GM12891 (cell line): ENCODE measurements around the gene CMTM7.
"Not testable (repeated sequence)": the region's sequence is repeated elsewhere in the genome, so short reads cannot be mapped to it uniquely, and the experiment has no call there.

Source experiments
- DNase-seq: peaks from one replicate; pipeline ENCODE4 v3.0.0; 2011; ENCODE audit warnings: low spot score; ENCODE audit not compliant: insufficient read length
- FAIRE-seq: peaks from 2 replicates; lab custom pipeline; 2011; peaks lifted over from hg19 to GRCh38; lab: Jason Lieb, UNC
- PAX5 ChIP-seq: IDR thresholded peaks from 2 replicates; pipeline ENCODE4 v1.6.1; 2011; ENCODE audit warnings: low read length, moderate library complexity, mild to moderate bottlenecking; ENCODE audit not compliant: insufficient read depth, severe bottlenecking
- POLR2A ChIP-seq: IDR thresholded peaks from 2 replicates; pipeline ENCODE4 v1.6.1; 2011; ENCODE audit warnings: low read depth, low read length, control low read depth
- POLR2AphosphoS5 ChIP-seq: IDR thresholded peaks from 2 replicates; pipeline ENCODE4 v1.6.1; 2011; ENCODE audit warnings: low read depth, low read length, control low read depth
- POU2F2 ChIP-seq: IDR thresholded peaks from 2 replicates; pipeline ENCODE4 v1.6.1; 2011; ENCODE audit warnings: low read depth, mild to moderate bottlenecking, control low read depth, low read length, moderate library complexity
- SPI1 ChIP-seq: IDR thresholded peaks from 2 replicates; pipeline ENCODE4 v1.6.1; 2011; ENCODE audit warnings: low read depth, low read length, control low read depth
- TAF1 ChIP-seq: IDR thresholded peaks from 2 replicates; pipeline ENCODE4 v1.6.1; 2011; ENCODE audit warnings: low read depth, low read length, control low read depth

Gene CMTM7

GRCh38 chr3:32467333-32468070 is 75.8 kb downstream of the CMTM7 start:
- FAIRE-seq (peak; percentile 83), DNase-seq (peak; percentile 75)
- TF ChIP-seq TAF1 (no peak), PAX5 (peak; percentile 50)

DNA sequence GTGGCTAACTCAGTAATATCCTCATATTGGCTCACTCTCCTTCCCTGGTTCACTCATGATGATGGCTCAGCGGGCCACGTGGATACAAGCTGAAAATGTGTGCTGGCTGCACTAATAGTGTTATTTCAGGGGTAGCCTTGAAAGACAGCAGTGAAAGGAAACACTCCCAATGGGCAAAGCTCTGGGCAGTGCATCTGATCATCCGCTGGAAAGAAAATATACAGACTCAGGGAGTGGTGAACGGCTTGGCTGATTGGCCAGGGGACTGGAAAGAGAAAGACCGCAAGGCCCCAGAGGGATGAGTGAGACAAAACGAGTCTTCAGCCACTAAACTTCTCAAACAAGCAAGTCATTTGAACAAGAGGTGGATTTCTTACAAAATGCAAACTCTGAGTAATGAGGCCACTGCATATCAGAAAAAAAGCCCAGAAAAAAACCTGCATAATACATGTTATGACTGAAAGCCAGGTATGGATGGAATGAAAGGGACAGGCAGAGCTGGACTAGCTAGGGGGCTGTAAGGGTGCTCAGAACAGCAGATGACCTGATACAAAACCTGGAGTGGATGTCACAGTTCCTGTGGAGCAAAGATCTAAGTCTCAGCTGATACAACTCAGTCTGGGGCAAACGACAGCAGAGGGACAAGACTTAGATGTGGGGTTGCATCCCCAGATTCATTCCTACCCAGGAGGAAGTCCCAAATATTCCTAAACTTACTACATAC is 77.7 kb downstream of the CMTM7 start:
- no peak for TF ChIP-seq POU2F2
- no peak for TF ChIP-seq POLR2AphosphoS5
- no peak for TF ChIP-seq TAF1
- DNase-seq (no peak), FAIRE-seq (no peak)

DNA sequence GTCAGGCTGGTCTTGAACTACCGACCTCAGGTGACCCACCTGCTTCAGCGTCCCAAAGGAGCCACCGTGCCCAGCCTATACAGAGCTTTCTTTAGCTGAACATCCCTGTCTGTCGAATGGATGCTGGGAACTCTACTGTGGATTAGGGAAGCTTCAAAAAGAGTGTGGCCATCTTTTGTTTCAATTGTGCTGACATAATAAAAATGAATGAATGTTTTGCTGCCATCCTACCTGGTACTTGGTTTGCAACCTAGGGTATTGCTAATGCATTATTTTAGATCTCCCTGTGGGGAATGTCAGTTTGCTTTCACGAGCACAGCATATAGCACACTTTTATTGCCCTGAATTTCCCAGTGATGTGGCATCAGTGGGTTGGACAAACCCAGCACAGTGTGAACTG is 78.7 kb downstream of the CMTM7 start:
- TF ChIP-seq PAX5 = no peak
- TF ChIP-seq POLR2A = no peak
- no peak for TF ChIP-seq POLR2AphosphoS5
- TF ChIP-seq POU2F2 = no peak
- no peak for TF ChIP-seq TAF1
- no peak for TF ChIP-seq SPI1
- DNase-seq (no peak), FAIRE-seq (no peak)

GRCh38 chr3:32471246-32471645 is 79.6 kb downstream of the CMTM7 start:
- FAIRE-seq (no peak), DNase-seq (no peak)
- TF ChIP-seq POLR2AphosphoS5 (no peak), POU2F2 (no peak), PAX5 (no peak), POLR2A (no peak), TAF1 (no peak), SPI1 (no peak)

GRCh38 chr3:32472151-32472550 is 80.5 kb downstream of the CMTM7 start:
- FAIRE-seq, DNase-seq: not testable (repeated sequence)

GRCh38 chr3:32474201-32474600 is 82.5 kb downstream of the CMTM7 start:
- FAIRE-seq (no peak), DNase-seq (no peak)
- no peak for TF ChIP-seq POLR2AphosphoS5
- TF ChIP-seq SPI1 = no peak
- no peak for TF ChIP-seq PAX5

GRCh38 chr3:32480604-32481003 is 89.0 kb downstream of the CMTM7 start:
- DNase-seq = no peak
- TF ChIP-seq POLR2AphosphoS5 = no peak
- TF ChIP-seq SPI1 = no peak
- no peak for TF ChIP-seq POLR2A
- no peak for TF ChIP-seq PAX5
- TF ChIP-seq TAF1 = no peak
- TF ChIP-seq POU2F2 = no peak
- no peak for FAIRE-seq

DNA sequence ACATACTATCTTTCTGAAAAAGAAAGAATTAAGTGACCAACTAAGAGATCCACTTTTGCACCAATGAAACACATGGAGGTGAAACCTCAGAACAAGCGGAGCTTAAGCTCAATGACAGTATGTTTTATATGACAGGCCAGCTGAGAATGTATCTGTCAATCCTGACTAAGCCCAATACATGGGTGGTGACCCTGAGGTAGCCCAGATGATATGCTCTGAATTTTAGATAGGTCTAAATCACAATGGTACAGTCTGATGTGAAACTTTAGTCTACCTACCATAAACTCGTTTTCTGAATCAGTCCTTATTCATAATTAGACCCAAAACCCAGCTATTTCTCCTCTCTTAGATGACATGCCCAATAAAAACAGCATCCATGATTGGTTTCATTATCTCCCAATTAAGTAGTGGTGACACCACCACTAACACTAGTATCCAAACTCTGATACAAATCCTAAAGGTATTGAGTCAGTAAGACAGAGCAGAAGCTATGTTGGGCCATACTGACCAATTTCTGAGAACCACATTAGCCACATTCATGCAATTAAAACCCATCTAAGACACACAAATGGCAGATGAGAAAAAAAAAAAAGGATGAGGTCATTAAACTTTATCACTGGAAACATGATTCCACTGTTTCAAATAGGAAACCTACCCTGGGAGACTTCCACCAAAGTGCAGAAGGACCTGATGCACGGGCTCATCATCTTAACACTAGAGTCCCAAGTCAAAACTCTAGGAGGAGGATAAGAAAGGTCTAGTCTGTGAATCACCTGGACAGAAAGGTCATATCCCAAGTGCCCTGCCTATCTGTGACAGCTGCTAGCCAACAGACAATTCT is 90.4 kb downstream of the CMTM7 start:
- DNase-seq (no peak), FAIRE-seq (peak; percentile 16)
- no peak for TF ChIP-seq TAF1
- TF ChIP-seq SPI1 = no peak
- TF ChIP-seq PAX5 = no peak
- no peak for TF ChIP-seq POLR2AphosphoS5
- no peak for TF ChIP-seq POLR2A
- no peak for TF ChIP-seq POU2F2

DNA sequence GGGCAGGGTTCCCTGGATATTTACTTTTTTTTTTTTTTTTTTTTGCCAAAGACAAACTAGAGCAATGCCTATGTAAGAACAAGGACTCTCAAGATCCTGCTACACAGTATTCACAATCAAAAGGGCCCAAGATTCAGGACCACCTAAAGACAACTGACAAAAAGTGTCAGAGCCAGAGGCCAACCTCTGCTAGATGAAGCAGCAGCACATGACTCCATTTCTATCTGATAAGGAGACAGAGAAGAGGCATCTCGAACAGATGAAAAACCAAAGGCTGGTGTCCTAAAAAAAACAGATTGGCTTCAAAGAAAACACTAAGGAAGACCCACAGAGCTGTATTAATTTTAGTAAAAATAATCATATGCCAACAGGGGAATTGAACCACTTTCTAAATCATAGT is 91.0 kb downstream of the CMTM7 start:
- no peak for FAIRE-seq
- TF ChIP-seq TAF1 (no peak), POU2F2 (no peak), SPI1 (no peak), POLR2AphosphoS5 (no peak), PAX5 (no peak), POLR2A (no peak)
- no peak for DNase-seq

- FAIRE-seq (no peak), DNase-seq (no peak)
- no peak for TF ChIP-seq PAX5
- no peak for TF ChIP-seq POU2F2
- TF ChIP-seq POLR2A = no peak
- TF ChIP-seq SPI1 = no peak
- no peak for TF ChIP-seq POLR2AphosphoS5
- no peak for TF ChIP-seq TAF1
Observed at GRCh38 chr3:32483772-32484171, 92.1 kb downstream of the CMTM7 start.

DNA sequence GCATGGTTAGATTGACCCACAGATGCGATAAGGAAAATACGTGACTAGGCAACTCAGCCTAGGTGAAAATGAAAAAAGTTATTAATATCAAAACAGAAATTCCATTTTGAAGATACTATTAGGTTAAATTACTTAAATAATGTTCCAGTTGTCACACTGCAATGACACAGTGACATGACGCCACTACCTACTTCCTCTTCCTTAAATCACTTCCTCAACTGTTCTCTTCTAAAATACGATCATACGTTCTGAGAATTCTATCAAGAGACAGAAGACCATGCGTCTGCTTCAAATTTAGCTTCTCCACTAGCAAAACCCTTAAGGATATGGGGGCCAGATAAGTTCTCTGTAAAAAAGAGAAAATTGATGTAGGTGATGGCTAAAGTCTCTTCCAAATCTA is 92.8 kb downstream of the CMTM7 start:
- DNase-seq (no peak), FAIRE-seq (no peak)
- TF ChIP-seq SPI1 (peak; percentile 69), TAF1 (no peak)
